K562 (cell line): ENCODE results near the gene UROD. TPM values are rescaled to one million over a fixed set of nuclear protein-coding genes. Genes with fewer than 3 reads are reported as not detected.

Experiments
- ATAC-seq: fragments of 200-7000 bp; cut with Tn5 transposase; 3 replicates; pipeline ENCODE4 v1.9.1; 2020; ENCODE audit warnings: moderate library complexity
- BruUV-seq: library from RNA; stranded (reverse); fragments of 400-500 nt; replicated peaks from 2 replicates; lab custom pipeline; 2021; lab: Mats Ljungman, UMichigan
- CTCF ChIA-PET: fragments of 300-600 bp; formaldehyde crosslinking; extraction: SDS; loops from one replicate; lab custom pipeline; 2021; ENCODE audit warnings: low intra/inter-chr PET ratio; lab: Yijun Ruan, JAX
- POLR2A ChIA-PET: fragments of 300-600, 350-650 bp; sonication (Branson Sonifier 250); formaldehyde crosslinking; extraction: SDS; loops from one replicate; lab custom pipeline; 2021; ENCODE audit warnings: antibody characterized with exemption, inconsistent platforms; lab: Yijun Ruan, JAX
- DNase-seq, 4 experiments: peaks; one replicate each; pipeline versions ENCODE4 v3.0.0 to v3.0.0-alpha.2; 2011 to 2018; ENCODE audit warnings: low spot score in 3 of 4, mixed read lengths in 3 of 4; ENCODE audit errors: extremely low read depth in 1 of 4
- FAIRE-seq: peaks from 2 replicates; lab custom pipeline; 2011; peaks lifted over from hg19 to GRCh38; lab: Jason Lieb, UNC
- H2AFZ ChIP-seq: 2 replicates; pipeline ENCODE4 v1.6.0; 2011; ENCODE audit warnings: low read depth, low read length, control low read depth, inconsistent platforms
- H3K27ac ChIP-seq: fragments of 200-600 bp; 3 replicates; pipeline ENCODE4 v1.8.0; 2011; ENCODE audit warnings: low read depth, mild to moderate bottlenecking, control low read depth, inconsistent platforms, low read length, moderate library complexity, mixed read lengths; ENCODE audit errors: extremely low read depth
- H3K27me3 ChIP-seq, 2 experiments: fragments of 300-600 bp in 1 of 2; 2 replicates in 1 of 2; 3 replicates in 1 of 2; pipeline versions ENCODE4 v1.6.0 to v1.8.0; 2011; ENCODE audit warnings: inconsistent platforms in 2 of 2, low read length in 2 of 2, mild to moderate bottlenecking in 1 of 2, mixed read lengths in 1 of 2, moderate library complexity in 1 of 2; ENCODE audit not compliant: control insufficient read depth in 2 of 2, insufficient read depth in 2 of 2
- H3K36me3 ChIP-seq: fragments of 300-600 bp; 3 replicates; pipeline ENCODE4 v1.8.0; 2011; ENCODE audit warnings: mild to moderate bottlenecking, low read length, inconsistent platforms; ENCODE audit not compliant: control insufficient read depth, insufficient read depth
- H3K4me1 ChIP-seq, 2 experiments: fragments of 200-600 bp in 1 of 2; replicated peaks in 1 of 2; 2 replicates in 1 of 2; 3 replicates in 1 of 2; pipeline versions ENCODE4 v1.5.1 to v1.8.0; 2011; ENCODE audit warnings: inconsistent platforms in 2 of 2, low read length in 2 of 2, mild to moderate bottlenecking in 1 of 2, mixed read lengths in 1 of 2, moderate library complexity in 1 of 2; ENCODE audit not compliant: control insufficient read depth in 2 of 2, insufficient read depth in 2 of 2
- H3K4me2 ChIP-seq: 2 replicates; pipeline ENCODE4 v1.6.1; 2011; ENCODE audit warnings: low read length, control low read depth, inconsistent platforms, mixed read lengths; ENCODE audit not compliant: insufficient read depth
- H3K4me3 ChIP-seq: fragments of 200-600 bp; sonication (generic), shearing (Covaris generic); 2 replicates; pipeline ENCODE4 v1.5.1; 2016; ENCODE audit warnings: control low read depth, inconsistent platforms
- H3K79me2 ChIP-seq: fragments of 200-600 bp; 3 replicates; pipeline ENCODE4 v1.8.0; 2011; ENCODE audit warnings: low read length, inconsistent platforms; ENCODE audit not compliant: control insufficient read depth, insufficient read depth
- H3K9ac ChIP-seq, 2 experiments: 2 replicates each; pipeline versions ENCODE4 v1.6.0 to v1.6.1; 2011; ENCODE audit warnings: low read depth in 2 of 2, low read length in 2 of 2, control low read depth in 1 of 2, inconsistent platforms in 1 of 2, mild to moderate bottlenecking in 1 of 2, mixed read lengths in 1 of 2; ENCODE audit not compliant: insufficient read depth in 1 of 2
- H3K9me1 ChIP-seq: one replicate; pipeline ENCODE4 v1.6.0; 2011; ENCODE audit warnings: inconsistent platforms, mild to moderate bottlenecking, low read length, moderate library complexity; ENCODE audit not compliant: control insufficient read depth, insufficient read depth
- H3K9me3 ChIP-seq: replicated peaks from 2 replicates; pipeline ENCODE4 v1.5.1; 2011; ENCODE audit warnings: low read depth, low read length, inconsistent platforms; ENCODE audit not compliant: control insufficient read depth, insufficient read depth
- H4K20me1 ChIP-seq: replicated peaks from 2 replicates; pipeline ENCODE4 v1.6.1; 2011; ENCODE audit warnings: low read length, inconsistent platforms, mixed read lengths; ENCODE audit not compliant: control insufficient read depth, insufficient read depth
- BCOR ChIP-seq: fragments of 450-650 bp; IDR thresholded peaks from 2 replicates; pipeline ENCODE4 v1.6.1; 2016
- CBX3 ChIP-seq, 2 experiments: IDR thresholded peaks; 1 replicate in 1 of 2; 2 replicates in 1 of 2; pipeline ENCODE4 v1.6.1; 2012; ENCODE audit warnings: inconsistent platforms in 2 of 2, low read length in 2 of 2, borderline replicate concordance in 1 of 2, control low read depth in 1 of 2
- DMBX1 ChIP-seq: fragments of 250-450 bp; sonication (Bioruptor Pico); IDR thresholded peaks from 2 replicates; pipeline ENCODE4 v1.8.0; 2022; ENCODE audit warnings: inconsistent platforms, mild to moderate bottlenecking, moderate library complexity, borderline replicate concordance
- MCM3 ChIP-seq: fragments of 450-650 bp; IDR thresholded peaks from 2 replicates; pipeline ENCODE4 v1.6.1; 2016
- NCOA4 ChIP-seq: fragments of 450-650 bp; IDR thresholded peaks from 2 replicates; pipeline ENCODE4 v1.6.1; 2018; ENCODE audit warnings: mild to moderate bottlenecking; ENCODE audit not compliant: partially characterized antibody
- RBM39 ChIP-seq: fragments of 200-400 bp; formaldehyde crosslinking; optimal IDR thresholded peaks from 2 replicates; pipeline ENCODE3; 2018; ENCODE audit warnings: low read depth, low read length
- TRIM28 ChIP-seq: fragments of 450-650 bp; IDR thresholded peaks from 2 replicates; pipeline ENCODE4 v1.6.1; 2017
- WGBS: fragments of 100-300 bp; shearing (Covaris generic); methylation state at CpG from one replicate; pipeline ENCODE4 v1.1.6; 2016; ENCODE audit warnings: low coverage, mixed read lengths; ENCODE audit not compliant: insufficient coverage; ENCODE audit errors: missing lambda C conversion rate; 5-methylcytosine and 5-hydroxymethylcytosine counted together
- in situ Hi-C: fragments of 300-500 bp; cut with MboI; formaldehyde crosslinking; loops from 4 replicates; pipeline ENCODE4 v1.15.0; 2018; ENCODE audit warnings: inconsistent platforms, mixed read lengths
- intact Hi-C: fragments of 100-400 bp; cut with micrococcal nuclease; formaldehyde crosslinking; loops from 2 replicates; pipeline ENCODE4 v1.14.2; 2022
- polyA plus RNA-seq, 8 experiments: library from polyadenylated mRNA; depleted of rRNA in 4 of 8; stranded (reverse) in 5 of 8; unstranded in 3 of 8; fragments of >200 nt; fragmentation: Nextera tagmentation in 2 of 8; fragmentation: Illumina TruSeq in 1 of 8; extraction: Ambion mirVana in 2 of 8; extraction: Trizol in 1 of 8; gene quantifications; 2 replicates each; pipeline versions ENCODE4 v1.2.1 to v1.2.3, GENCODE V29; 2011 to 2014; ENCODE audit warnings: inconsistent platforms in 1 of 8, missing spikeins in 1 of 8
- total RNA-seq, 7 experiments: library from RNA; depleted of rRNA in 6 of 7; stranded (reverse); fragments of >200 nt in 6 of 7; fragmentation: Illumina TruSeq in 2 of 7; extraction: Trizol in 2 of 7; gene quantifications; 2 replicates each; pipeline versions ENCODE4 v1.2.1 to v1.2.3, GENCODE V29; 2011 to 2021; ENCODE audit warnings: low replicate concordance in 1 of 7
- TF ChIP-seq, protein P1 (sequence below): fragments of 250-450 bp; sonication (Bioruptor Pico); IDR thresholded peaks from 2 replicates; pipeline ENCODE4 v1.8.0; 2021; ENCODE audit warnings: moderate library complexity, mild to moderate bottlenecking, inconsistent platforms
- TF ChIP-seq, protein P2 (sequence below): fragments of 150-350 bp; IDR thresholded peaks from 2 replicates; pipeline ENCODE4 v1.6.1; 2014; ENCODE audit warnings: low read depth, mild to moderate bottlenecking, low read length, borderline replicate concordance

Gene UROD
- total and polyA plus RNA-seq, 9 of the 15 experiments (the other 6 are each of a cell fraction or from before 2014, with no cell fraction given), result 533 to 2,933 (median 1,100) TPM

DNA sequence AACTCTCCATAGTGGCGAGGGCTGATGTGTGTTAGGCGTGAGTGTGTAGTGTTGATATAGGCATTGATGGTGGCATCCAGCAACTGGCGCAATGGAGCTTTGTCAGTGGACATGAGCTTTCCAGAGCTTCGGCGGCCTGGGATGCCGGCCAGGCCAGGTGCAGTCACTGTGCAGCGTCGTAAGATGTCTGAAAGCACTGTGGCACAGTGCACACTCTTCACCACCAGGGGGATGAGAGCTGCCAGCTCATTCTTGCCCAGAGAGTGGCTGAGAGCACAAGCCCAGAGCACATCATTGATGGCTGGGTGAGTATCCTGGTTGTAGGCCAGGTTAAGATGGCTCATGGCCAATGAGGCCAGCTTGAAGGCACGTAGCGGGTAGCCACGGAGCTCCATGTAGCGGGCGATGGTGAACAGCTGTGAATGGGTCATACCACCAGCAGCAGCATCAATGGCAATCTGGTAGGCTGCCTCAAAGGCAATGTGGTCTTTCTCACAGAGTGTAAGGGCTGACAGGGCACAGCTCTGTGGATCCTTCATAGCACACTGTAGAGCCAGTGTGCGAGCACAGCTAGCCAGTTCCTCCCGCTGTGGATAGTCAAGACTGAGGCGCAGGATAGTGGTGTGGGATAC is 6.7 kb downstream of the UROD start (continued):
- no peak for TF ChIP-seq NCOA4
- TF ChIP-seq CBX3 (IDR thresholded peaks at IDR 0.05; ENCODE audit: borderline replicate concordance in 1 of 2, low read length in 2 of 2), result 0 out of 3 replicates have a peak, but pooled peaks of 1 of the 2 experiments have one; percentile 23
- TF ChIP-seq, protein P1, sequence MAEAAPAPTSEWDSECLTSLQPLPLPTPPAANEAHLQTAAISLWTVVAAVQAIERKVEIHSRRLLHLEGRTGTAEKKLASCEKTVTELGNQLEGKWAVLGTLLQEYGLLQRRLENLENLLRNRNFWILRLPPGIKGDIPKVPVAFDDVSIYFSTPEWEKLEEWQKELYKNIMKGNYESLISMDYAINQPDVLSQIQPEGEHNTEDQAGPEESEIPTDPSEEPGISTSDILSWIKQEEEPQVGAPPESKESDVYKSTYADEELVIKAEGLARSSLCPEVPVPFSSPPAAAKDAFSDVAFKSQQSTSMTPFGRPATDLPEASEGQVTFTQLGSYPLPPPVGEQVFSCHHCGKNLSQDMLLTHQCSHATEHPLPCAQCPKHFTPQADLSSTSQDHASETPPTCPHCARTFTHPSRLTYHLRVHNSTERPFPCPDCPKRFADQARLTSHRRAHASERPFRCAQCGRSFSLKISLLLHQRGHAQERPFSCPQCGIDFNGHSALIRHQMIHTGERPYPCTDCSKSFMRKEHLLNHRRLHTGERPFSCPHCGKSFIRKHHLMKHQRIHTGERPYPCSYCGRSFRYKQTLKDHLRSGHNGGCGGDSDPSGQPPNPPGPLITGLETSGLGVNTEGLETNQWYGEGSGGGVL (CRISPR knock-in tag), result no peak
- no peak for TF ChIP-seq RBM39
- TF ChIP-seq DMBX1 (CRISPR knock-in tag), result no peak
- no peak for TF ChIP-seq MCM3

DNA sequence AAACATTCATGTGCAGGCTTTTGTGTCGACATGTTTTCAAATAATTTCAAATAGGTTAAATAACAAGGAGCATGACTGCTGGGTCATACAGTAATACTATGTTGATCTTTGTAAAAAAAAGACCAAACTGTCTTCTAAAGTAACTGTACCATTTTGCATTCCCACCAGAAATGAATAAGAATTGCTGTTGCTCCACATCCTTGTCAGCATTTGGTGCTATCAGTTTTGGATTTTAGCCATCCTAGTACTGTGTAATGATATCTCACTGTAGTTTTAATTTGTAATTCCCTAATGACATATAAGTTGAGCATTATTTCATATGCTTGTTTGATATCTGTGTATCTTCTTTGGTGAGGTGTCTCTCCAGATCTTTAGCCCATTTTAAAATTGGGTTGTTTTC is 11.6 kb downstream of the UROD start:
- Histone ChIP-seq H3K9me3 (0 out of 2 replicates have a peak, but pooled peaks cover 1% of the 10 kb centered on the region), H2AFZ (no peak overlapping the region), H4K20me1 (no peaks in the 10 kb centered on the region), H3K36me3 (no peaks in the 10 kb centered on the region), H3K79me2 (no peaks in the 10 kb centered on the region), H3K27me3 (no peaks in the 10 kb centered on the region), H3K4me1 (0 out of 5 replicates have a peak, but pooled peaks cover 0 to 2% of the 10 kb centered on the region in 2 experiments), H3K9ac (no peak overlapping the region), H3K9me1 (no peaks in the 10 kb centered on the region), H3K4me2 (no peak overlapping the region), H3K27ac (no peak overlapping the region), H3K4me3 (no peak overlapping the region)
- DNase-seq (no peak), ATAC-seq (no peak), FAIRE-seq (no peak)
- ChIA-PET CTCF (no interaction called here), POLR2A (interaction anchor here (0.6 kb wide), 1 partner anchor 249 kb away, joined by 3 read pairs; the partner anchor contains the start of gene RPS8)
- 7% methylated on average over 1 of the region's 1 CpG for WGBS
- no TSS peak for BruUV-seq
- in situ Hi-C loops, result no loop called here
- intact Hi-C loops, result no loop called here
- TF ChIP-seq TRIM28 (peak; percentile 47; the same call in 1 of the 2 replicates), BCOR (0 out of 2 replicates have a peak, but pooled peaks have one; percentile 17)
- TF ChIP-seq, protein P2, sequence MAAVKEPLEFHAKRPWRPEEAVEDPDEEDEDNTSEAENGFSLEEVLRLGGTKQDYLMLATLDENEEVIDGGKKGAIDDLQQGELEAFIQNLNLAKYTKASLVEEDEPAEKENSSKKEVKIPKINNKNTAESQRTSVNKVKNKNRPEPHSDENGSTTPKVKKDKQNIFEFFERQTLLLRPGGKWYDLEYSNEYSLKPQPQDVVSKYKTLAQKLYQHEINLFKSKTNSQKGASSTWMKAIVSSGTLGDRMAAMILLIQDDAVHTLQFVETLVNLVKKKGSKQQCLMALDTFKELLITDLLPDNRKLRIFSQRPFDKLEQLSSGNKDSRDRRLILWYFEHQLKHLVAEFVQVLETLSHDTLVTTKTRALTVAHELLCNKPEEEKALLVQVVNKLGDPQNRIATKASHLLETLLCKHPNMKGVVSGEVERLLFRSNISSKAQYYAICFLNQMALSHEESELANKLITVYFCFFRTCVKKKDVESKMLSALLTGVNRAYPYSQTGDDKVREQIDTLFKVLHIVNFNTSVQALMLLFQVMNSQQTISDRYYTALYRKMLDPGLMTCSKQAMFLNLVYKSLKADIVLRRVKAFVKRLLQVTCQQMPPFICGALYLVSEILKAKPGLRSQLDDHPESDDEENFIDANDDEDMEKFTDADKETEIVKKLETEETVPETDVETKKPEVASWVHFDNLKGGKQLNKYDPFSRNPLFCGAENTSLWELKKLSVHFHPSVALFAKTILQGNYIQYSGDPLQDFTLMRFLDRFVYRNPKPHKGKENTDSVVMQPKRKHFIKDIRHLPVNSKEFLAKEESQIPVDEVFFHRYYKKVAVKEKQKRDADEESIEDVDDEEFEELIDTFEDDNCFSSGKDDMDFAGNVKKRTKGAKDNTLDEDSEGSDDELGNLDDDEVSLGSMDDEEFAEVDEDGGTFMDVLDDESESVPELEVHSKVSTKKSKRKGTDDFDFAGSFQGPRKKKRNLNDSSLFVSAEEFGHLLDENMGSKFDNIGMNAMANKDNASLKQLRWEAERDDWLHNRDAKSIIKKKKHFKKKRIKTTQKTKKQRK, result no peak
